ENCODE results near the gene MEIS2. TPM values are rescaled to one million over a fixed set of nuclear protein-coding genes. Genes with fewer than 3 reads are reported as not detected.

MEIS2 gene
- total RNA-seq, 2 donors from 2014 or later, result 54.0 to 55.2 TPM

GRCh38 chr15:36933255-36933990 is 166.9 kb downstream of the MEIS2 start:
- DNase-seq (ENCODE audit: low spot score), result no peak
- intact Hi-C loops (cut with DNase I), result no loop called here

GRCh38 chr15:36932070-36932469 is 168.3 kb downstream of the MEIS2 start:
- intact Hi-C loops (cut with DNase I), result no loop called here
- DNase-seq (ENCODE audit: low spot score), result no peak

- intact Hi-C loops (cut with DNase I), result no loop called here
- DNase-seq (ENCODE audit: low spot score), result no peak
Measured at GRCh38 chr15:36931434-36931833, 168.9 kb downstream of the MEIS2 start.

GRCh38 chr15:36926427-36926825 is 173.9 kb downstream of the MEIS2 start:
- intact Hi-C loops (cut with DNase I), result no loop called here
- no peak for DNase-seq (ENCODE audit: low spot score)

- DNase-seq (ENCODE audit: low spot score), result no peak
- intact Hi-C loops (cut with DNase I), result no loop called here
Measured at GRCh38 chr15:36925653-36926426, 174.5 kb downstream of the MEIS2 start.

GRCh38 chr15:36925049-36925448 is 175.3 kb downstream of the MEIS2 start:
- DNase-seq (ENCODE audit: low spot score), result no peak
- intact Hi-C loops (cut with DNase I), result no loop called here

GRCh38 chr15:36924034-36924433 is 176.3 kb downstream of the MEIS2 start:
- no peak for DNase-seq (ENCODE audit: low spot score)
- intact Hi-C loops (cut with DNase I), result no loop called here

GRCh38 chr15:36921484-36922091 is 178.8 kb downstream of the MEIS2 start:
- no peak for DNase-seq (ENCODE audit: low spot score)
- intact Hi-C loops (cut with DNase I), result no loop called here

- intact Hi-C loops (cut with DNase I), result no loop called here
- no peak for DNase-seq (ENCODE audit: low spot score)
Measured at GRCh38 chr15:36917411-36918267, 182.7 kb downstream of the MEIS2 start.

- intact Hi-C loops (cut with DNase I), result no loop called here
- no peak for DNase-seq (ENCODE audit: low spot score)
Measured at GRCh38 chr15:36914960-36915808, 185.2 kb downstream of the MEIS2 start.

- DNase-seq (ENCODE audit: low spot score), result no peak
- intact Hi-C loops (cut with DNase I), result no loop called here
Measured at GRCh38 chr15:36914466-36914865, 185.9 kb downstream of the MEIS2 start.

- no peak for DNase-seq (ENCODE audit: low spot score)
- intact Hi-C loops (cut with DNase I), result no loop called here
Measured at GRCh38 chr15:36912311-36912712, 188.0 kb downstream of the MEIS2 start.

- DNase-seq (ENCODE audit: low spot score), result no peak
- intact Hi-C loops (cut with DNase I), result no loop called here
Measured at GRCh38 chr15:36911322-36911944, 188.9 kb downstream of the MEIS2 start.

- DNase-seq (ENCODE audit: low spot score), result no peak
- intact Hi-C loops (cut with DNase I), result no loop called here
Measured at GRCh38 chr15:36908991-36909390, 191.4 kb downstream of the MEIS2 start.

GRCh38 chr15:36907295-36907694 is 193.1 kb downstream of the MEIS2 start:
- DNase-seq (ENCODE audit: low spot score), result no peak
- intact Hi-C loops (cut with DNase I), result no loop called here

GRCh38 chr15:36905908-36906307 is 194.4 kb downstream of the MEIS2 start:
- intact Hi-C loops (cut with DNase I), result no loop called here
- DNase-seq (ENCODE audit: low spot score), result no peak

GRCh38 chr15:36904715-36905114 is 195.6 kb downstream of the MEIS2 start:
- no peak for DNase-seq (ENCODE audit: low spot score)
- intact Hi-C loops (cut with DNase I), result no loop called here

GRCh38 chr15:36903922-36904556 is 196.3 kb downstream of the MEIS2 start:
- intact Hi-C loops (cut with DNase I), result no loop called here
- no peak for DNase-seq (ENCODE audit: low spot score)

Measured in posterior vena cava (tissue), 2 donors.